ENCODE data around the gene NKAIN1.
"Not testable (repeated sequence)": the region's sequence is repeated elsewhere in the genome, so short reads cannot be mapped to it uniquely, and the experiment has no call there.

The NKAIN1 gene

GRCh38 chr1:31239653-31240241, at the start of gene NKAIN1:
NKAIN1 (minus strand) TSS chr1:31239887; CDS start chr1:31239547, 340 bp downstream.
- TF ChIP-seq CTCF (IDR thresholded peaks at IDR 0.05), result no peak
- peak within 1 kb of the TSS; percentile 65 for H3K4me3 ChIP-seq
- no peak within 1 kb of the TSS for H3K27ac ChIP-seq
- no peak for DNase-seq (ENCODE audit: low spot score)

- DNase-seq (ENCODE audit: low spot score), result no peak
- no peak overlapping the region for H3K27ac ChIP-seq
- no peak for TF ChIP-seq CTCF (IDR thresholded peaks at IDR 0.05)
- H3K4me3 ChIP-seq, result no peak overlapping the region
Measured at GRCh38 chr1:31289021-31289420, 49.3 kb upstream of the NKAIN1 start.

GRCh38 chr1:31287791-31288190, 48.1 kb upstream of the NKAIN1 start:
- H3K27ac ChIP-seq; DNase-seq (ENCODE audit: low spot score); H3K4me3 ChIP-seq: not testable (repeated sequence)

GRCh38 chr1:31282426-31282825, 42.7 kb upstream of the NKAIN1 start:
- not testable (repeated sequence) for DNase-seq (ENCODE audit: low spot score); H3K27ac ChIP-seq; H3K4me3 ChIP-seq

GRCh38 chr1:31273619-31274018, 33.9 kb upstream of the NKAIN1 start:
- Histone ChIP-seq H3K4me3 (no peak overlapping the region), H3K27ac (no peak overlapping the region)
- no peak for DNase-seq (ENCODE audit: low spot score)
- no peak for TF ChIP-seq CTCF (IDR thresholded peaks at IDR 0.05)

- H3K4me3 ChIP-seq, result no peak overlapping the region
- no peak for TF ChIP-seq CTCF (IDR thresholded peaks at IDR 0.05)
- H3K27ac ChIP-seq, result no peak overlapping the region
- no peak for DNase-seq (ENCODE audit: low spot score)
Measured at GRCh38 chr1:31272369-31272768, 32.7 kb upstream of the NKAIN1 start.

- TF ChIP-seq CTCF (IDR thresholded peaks at IDR 0.05), result no peak
- no peak overlapping the region for H3K27ac ChIP-seq
- no peak overlapping the region for H3K4me3 ChIP-seq
- DNase-seq (ENCODE audit: low spot score), result no peak
Measured at GRCh38 chr1:31266547-31266946, 26.9 kb upstream of the NKAIN1 start.

GRCh38 chr1:31264790-31265386, 25.2 kb upstream of the NKAIN1 start:
- TF ChIP-seq CTCF (IDR thresholded peaks at IDR 0.05), result no peak
- Histone ChIP-seq H3K4me3 (no peak overlapping the region), H3K27ac (no peak overlapping the region)
- DNase-seq (ENCODE audit: low spot score), result no peak
